GM21423 (cell line): Measurements from ENCODE around the gene SLC35B1.

Source experiments
- ATAC-seq: cut with Tn5 transposase; IDR thresholded peaks from one replicate; pipeline ENCODE4 v1.9.1; 2021; ENCODE audit warnings: mild to moderate bottlenecking, moderate library complexity; ENCODE audit not compliant: unreplicated experiment

Gene SLC35B1

GRCh38 chr17:49707608-49708514 lies at the start of gene SLC35B1:
Gene SLC35B1 (minus strand): TSS chr17:49707964. CDS start chr17:49707833, 131 bp downstream.
- ATAC-seq: peak; percentile 94

- no peak for ATAC-seq
Observed at GRCh38 chr17:49757151-49757777, 49.5 kb upstream of the SLC35B1 start.

DNA sequence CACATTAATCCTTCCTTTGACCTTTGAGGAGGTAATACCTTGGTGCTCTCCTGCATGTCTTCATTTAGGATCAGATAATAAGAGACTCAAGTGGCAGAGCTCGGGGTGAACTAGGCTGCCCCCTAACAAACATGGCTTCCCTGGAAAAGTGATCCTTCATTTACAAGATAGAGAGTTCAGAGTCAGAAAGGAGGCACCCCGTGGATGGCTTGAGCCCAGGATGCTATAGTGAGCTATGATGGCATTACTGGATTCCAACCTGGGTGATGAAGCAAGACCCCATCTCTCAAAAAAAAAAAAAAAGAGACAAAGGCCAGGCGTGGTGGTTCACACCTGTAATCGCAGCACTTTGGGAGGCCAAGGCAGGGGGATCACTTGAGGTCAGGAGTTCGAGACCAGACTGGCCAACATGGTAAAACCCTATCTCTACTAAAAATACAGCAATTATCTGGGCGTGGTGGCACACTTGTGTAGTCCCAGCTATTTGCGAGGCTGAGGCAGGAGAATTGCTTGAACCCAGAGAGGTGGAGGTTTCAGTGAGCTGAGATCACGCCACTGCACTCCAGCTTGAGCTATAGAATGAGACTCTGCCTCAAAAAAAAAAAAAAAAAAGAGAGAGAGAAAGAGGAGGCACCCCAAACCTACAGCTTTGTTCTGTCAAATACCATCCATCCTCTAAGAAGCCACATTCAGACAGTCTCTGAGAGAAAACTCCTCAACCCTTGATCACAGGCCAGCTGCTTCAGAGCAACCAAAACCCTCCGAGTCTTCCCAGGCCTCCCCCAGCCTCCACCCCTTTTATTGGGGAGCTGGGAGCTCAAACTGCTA lies 48.8 kb upstream of the SLC35B1 start:
- ATAC-seq: no peak

GRCh38 chr17:49755663-49756283 lies 48.0 kb upstream of the SLC35B1 start:
- ATAC-seq: no peak

DNA sequence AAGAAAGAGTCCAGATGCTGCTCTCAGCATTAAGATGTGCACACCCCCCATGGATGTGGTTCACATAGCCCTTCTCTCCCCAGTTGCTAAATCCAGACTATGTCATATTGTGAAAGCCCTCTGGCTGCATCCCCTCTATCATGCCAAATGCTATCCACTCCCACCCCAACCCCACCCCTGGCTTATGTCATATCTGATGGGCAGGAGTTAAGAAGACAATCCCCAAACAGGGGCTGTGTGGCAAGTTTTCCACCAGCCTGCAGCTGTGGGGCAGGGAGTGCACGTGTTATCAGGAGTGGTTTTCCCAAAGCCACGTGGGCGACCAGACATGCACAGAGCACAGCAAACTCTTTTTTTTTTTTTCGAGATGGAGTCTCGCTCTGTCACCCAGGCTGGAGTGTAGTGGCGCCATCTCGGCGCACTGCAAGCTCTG lies 46.2 kb upstream of the SLC35B1 start:
- no peak for ATAC-seq

DNA sequence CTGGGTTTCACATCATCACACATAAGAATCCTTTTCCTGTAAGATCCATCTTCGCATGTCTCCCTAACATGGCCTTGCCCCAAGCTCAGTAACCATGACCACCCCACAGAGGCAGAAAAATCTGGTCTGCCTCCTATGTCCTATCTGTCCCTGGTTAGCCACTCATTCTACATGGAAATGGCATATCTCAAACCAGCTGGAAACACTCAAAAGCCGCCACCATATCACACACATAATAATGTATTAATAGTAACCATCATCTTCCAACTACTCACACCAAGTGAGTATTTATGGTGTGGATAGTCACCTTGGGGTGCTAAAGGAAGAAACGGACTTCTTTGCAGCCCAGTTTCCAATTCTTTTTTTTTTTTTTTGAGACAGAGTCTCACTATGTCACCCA lies 44.7 kb upstream of the SLC35B1 start:
- ATAC-seq: no peak

DNA sequence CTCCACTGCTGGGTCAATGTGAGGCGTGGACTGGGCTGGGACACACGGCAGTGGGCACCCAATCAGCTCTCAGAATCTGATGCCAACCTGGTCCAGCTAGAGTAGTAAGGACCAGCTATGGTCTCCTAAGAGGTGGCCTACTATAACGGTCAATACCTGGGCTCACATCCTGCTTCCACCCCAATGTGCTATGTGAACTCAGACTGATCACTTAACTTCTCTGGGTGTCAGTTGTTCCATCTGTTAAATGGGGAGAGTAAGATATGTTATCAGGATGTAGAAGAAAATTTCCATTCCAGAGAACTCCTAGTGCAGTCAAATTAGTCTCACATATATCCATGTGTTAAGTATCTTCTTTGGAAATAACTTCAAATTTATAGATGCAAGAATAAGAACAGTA lies 42.0 kb upstream of the SLC35B1 start:
- ATAC-seq: no peak

- ATAC-seq: peak; percentile 76
Observed at GRCh38 chr17:49748791-49749190, 41.0 kb upstream of the SLC35B1 start.

- ATAC-seq: no peak
Observed at GRCh38 chr17:49748223-49748622, 40.5 kb upstream of the SLC35B1 start.

- no peak for ATAC-seq
Observed at GRCh38 chr17:49747632-49748031, 39.9 kb upstream of the SLC35B1 start.

GRCh38 chr17:49746791-49747490 lies 39.2 kb upstream of the SLC35B1 start:
- peak; percentile 48 for ATAC-seq

DNA sequence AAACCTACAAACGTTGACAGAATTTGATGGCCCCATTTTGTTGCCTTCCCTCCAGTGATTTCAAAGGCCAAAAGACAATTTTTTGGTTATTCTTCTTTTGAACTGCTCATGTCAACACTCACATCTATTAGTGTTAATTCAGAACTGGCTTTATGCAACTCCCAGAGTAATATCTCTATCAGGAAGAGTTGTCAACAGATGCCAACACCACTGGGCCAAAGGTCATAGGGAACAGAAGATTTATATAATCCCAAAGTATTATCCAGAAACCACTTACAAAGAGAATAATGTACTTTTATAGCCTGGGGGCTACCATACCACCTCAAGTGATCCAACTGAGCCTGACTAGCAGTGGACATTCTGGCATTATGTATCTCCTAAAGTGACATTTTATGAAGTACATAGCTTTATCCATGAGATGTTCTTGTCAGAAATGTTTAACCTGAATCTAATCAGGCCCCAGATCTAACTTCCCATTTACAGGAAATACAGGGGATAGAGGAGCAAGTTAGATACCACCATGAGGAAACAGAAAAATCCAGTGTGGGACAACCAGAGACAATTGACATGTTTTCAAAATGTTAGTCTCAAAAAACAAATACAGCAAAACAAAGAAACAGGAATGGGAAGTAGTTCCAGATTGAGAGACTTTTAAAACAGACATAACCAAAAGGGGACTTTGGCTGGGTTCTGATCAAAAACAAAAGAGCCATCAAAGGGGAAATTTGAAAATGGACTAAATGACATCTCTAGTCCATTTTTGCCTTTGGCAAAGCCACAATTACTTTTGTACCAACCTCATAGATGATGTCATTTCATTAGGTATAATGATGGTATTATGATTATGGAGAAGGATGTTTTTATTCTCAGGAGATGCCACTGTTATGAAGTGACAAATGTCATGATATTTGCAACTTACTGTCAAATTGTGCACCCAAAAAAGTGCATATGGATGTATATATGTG lies 37.7 kb upstream of the SLC35B1 start:
- ATAC-seq: no peak

GRCh38 chr17:49742166-49742638 lies 34.4 kb upstream of the SLC35B1 start:
- ATAC-seq: no peak

DNA sequence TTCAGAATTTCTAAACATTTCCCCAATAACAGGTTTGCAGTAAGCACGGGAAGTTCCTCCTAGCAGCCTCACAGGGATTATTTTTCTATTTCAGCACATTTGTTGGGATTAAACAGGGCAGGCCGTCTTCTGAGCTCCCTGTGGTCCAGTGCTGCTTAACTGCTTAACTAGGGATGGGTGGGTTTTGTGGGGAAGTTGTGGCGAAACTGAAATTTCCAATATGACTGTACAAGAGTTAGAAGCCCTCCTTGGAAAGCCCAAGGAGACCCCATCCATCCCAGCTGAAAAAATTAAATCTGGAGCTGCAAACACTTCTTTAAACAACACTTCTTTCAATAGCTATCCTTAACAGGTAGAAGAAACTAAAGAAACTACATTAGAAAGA lies 33.9 kb upstream of the SLC35B1 start:
- ATAC-seq: no peak

- no peak for ATAC-seq
Observed at GRCh38 chr17:49741009-49741691, 33.4 kb upstream of the SLC35B1 start.

DNA sequence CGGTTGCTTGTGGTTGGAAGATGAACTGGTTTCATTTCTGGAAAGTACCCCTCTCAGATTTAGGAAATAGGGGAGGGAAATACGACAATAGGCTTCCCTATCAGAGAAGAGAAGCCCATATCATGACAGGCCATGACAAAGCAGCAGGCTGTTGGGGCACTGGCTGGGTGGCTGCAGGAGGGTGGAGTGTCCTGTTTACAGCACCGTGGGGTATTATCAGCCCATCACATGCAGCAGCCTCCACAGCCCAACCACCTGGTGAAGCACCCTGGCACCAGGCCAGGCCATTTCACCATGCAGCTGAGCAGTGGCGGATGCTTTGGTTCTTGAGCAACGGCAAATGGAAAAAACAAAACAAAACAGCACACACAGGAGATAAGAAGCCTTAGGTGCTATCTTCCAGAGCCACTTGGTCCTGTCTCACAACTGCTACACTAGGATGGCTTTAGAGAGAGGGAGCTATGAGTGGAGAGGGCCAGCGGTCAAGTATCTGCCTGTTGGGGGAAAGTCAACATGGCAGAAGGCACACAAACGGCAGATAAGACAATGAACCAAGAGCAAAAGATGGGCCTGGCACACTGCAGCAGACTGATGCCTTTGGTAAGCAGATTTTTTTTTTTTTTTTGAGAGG lies 32.0 kb upstream of the SLC35B1 start:
- ATAC-seq: no peak

DNA sequence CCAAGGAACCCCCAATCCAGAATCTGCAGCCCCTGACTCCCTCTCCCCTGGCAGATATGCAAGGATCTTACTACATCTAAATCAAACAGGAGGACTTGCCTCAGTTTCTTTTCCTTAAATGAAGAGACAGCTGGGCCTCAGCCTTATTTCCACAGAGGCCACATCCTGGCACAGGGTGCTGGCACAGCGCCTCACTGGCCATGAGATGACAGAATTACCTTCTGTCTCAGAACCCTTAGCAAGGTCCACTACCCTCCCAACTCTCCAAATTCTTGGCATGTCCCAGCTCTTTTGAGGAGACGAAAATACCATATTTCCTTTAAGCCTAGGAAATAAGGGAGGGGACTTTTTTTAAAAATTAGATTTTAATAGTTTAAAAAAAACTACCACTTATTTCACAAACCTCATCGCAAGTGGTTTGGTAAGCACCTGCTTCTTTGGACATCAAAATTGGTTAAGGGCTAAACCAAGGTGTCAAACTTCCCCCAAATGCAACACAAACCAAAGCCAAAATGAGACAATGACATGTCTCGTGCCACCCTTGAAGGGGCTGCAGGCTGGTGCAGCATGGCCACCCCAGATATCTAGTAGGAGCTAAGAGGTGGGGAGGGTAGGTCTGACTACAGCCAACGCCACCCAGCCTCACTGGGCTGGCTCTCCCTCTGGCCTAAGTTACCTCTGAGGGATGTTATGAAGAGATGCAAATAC lies 30.8 kb upstream of the SLC35B1 start:
- no peak for ATAC-seq
